Stimulated activated CD4-positive, alpha-beta T cell treated with anti-CD3 and anti-CD28 coated beads, Interleukin-12 subunit alpha, Interleukin-12 subunit beta, amount 100 ng/mL, for 24 hours (primary cell): ENCODE results near the gene MRPL36.
"Not testable (repeated sequence)": the region's sequence is repeated elsewhere in the genome, so short reads cannot be mapped to it uniquely, and the experiment has no call there.

Experiments
- DNase-seq, 2 experiments: peaks; one replicate each; pipeline ENCODE4 v3.0.0-alpha.2; 2020; ENCODE audit warnings: low read depth in 2 of 2

Gene MRPL36

DNA sequence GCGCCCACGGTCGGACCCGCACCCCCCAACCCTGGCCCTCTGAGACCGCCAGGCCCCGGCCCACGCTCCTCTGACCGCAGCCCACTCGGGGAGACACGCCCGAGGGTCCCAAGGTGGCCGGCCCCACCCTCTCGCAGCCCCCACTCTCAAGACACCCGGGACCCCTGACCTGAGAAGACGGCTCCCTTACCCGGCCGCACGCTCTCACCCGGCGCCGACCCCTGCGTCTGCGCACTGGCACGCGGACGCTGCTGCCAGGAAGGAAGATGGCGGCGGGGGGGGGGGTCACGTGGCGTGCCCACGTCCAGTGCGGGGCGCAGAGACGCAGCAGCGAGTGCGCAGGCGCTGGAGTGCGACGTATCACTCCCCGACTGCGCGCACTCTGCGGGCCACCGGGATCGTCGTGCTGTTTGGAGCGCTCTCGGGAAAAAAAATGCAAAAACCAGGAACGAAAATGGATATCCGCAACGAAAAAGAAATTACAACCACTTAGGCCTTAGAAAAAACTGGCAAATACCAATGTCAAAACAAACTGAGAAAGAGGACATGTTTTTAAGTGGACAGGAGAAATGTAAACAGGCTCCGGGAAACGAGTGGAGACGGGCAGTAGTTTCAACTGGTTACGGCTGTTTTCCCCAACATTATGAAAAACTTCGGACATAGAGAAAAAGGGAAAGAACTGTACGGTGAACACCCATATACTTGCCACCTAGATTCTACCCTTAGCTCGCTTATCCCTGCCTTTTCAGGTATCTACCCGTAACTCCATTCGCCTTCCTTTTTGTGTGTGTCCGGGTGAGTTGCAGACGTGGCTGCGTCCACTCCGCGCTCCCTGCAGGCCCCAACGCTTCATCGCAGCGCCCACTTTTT, at the start of gene MRPL36:
TSS of gene MRPL36 (minus strand) at position 236 of the 870 bp plus-strand sequence. CDS start 902 bp downstream, outside the sequence.
- peak; percentile 88 to 90 for DNase-seq

DNA sequence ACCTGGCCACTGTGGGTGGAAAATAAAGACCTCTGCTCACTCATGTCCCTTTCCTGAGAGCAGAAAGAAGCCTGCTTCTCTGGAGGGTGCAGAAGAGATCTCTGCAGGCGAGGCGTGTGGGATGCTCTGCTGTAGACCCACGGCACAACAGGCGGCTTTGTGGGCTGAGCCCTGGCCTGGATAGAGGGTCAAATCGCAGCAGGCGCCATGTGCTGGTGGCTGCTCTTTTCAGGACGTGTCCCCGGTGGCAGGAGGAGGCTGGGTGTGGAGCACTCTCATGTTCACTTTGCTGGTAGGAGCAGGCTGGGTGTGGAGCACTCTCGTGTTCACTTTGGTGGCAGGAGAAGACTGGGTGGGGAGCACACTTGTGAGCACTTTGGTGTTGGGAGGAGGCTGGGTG, 48.0 kb upstream of the MRPL36 start:
- no peak for DNase-seq

DNA sequence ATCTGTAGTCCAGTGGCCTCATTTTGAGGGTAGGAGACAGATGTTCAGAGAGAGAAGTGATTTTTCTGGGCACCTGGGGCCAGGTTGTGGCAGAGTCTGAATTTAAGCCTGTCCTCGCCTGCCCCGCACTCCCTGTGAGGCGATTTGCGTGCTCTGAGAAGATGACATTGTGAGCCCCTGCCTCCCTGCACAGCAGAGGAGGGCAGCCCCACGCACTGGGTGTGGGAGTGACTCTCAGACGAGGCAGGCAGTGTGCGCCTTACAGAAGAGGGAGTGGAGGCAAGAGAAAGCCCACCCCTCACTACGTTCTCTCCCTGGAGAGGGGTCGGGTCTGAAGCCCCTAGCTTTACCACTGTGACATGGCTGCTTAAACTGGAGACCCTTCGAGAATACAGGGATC, 47.4 kb upstream of the MRPL36 start:
- no peak for DNase-seq

DNA sequence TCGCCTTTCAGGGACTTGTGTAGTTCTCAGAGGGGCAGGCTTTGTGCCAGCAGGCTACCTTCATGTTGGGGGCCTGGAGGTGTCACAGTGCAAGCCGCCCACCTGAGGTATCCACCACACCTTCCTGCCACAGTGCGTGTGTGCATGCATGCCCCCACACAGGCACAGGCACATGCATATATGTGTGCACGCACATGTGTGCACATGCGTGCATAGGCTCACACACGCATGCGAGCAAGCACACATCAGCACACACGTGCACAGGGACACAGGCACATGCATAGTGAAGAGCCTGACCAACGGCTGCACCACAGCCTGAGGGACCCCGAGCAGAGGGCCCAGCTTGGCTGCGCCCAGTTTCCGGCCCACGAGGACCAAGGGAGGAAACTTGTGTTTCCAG, 46.9 kb upstream of the MRPL36 start:
- no peak for DNase-seq

DNA sequence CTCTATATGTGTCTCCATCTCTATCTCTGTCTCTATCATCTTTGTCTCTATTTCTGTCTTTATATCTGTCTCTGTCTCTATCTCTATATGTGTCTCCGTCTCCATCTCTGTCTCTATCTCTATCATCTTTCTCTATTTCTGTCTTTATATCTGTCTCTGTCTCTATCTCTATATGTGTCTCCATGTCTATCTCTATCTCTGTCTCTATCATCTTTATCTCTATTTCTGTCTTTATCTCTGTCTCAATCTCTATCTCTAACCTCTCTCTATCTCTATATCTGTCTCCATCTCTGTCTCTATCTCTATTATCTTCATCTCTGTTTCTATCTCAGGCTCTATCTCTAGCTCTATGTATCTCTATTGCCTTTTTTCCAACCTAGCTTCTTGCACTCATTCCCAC, 46.1 kb upstream of the MRPL36 start:
- no peak for DNase-seq

DNA sequence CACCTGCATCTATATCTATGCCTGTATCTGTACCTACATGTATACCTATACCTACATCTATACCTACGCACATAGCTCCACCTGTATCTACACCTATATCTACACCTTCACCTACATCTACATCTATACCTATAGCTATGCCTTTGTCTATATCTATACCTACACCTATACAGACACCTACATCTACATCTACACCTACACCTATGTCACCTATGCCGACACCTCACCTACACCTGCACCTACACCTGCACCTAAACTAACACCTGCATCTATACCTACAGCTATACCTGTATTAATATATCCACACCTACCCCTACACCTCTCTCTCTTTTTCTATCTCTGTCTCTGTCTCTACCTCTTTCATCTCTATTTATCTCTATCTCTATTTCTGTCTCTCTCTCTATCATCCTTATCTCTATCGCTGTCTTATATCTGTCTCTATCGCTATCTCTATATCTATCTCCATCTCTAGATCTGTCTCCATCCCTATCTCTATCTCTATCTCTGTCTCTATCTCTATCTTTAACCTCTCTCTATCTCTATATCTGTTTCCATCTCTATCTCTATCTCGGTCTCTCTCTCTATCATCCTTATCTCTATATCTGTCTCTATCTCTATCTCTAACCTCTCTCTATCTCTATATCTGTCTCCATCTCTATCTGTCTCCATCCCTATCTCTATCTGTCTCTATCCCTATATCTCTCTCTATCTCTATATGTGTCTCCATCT, 45.2 kb upstream of the MRPL36 start:
- DNase-seq: no peak

DNA sequence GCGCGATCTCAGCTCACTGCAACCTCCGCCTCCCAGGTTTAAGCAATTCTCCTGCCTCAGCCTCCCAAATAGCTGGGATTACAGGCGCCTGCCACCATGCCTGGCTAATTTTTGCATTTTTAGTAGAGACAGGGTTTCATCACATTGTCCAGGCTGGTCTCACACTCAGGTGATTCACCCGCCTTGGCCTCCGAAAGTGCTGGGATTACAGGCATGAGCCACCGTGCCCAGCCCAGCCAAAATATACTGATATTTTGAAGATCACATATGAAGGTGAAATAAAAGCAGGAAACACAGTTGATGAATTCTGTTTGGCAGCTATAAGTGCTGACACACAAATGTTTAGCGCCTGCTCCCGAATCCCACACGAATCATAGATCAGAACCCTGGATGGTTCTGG, 44.1 kb upstream of the MRPL36 start:
- DNase-seq: not testable (repeated sequence)

DNA sequence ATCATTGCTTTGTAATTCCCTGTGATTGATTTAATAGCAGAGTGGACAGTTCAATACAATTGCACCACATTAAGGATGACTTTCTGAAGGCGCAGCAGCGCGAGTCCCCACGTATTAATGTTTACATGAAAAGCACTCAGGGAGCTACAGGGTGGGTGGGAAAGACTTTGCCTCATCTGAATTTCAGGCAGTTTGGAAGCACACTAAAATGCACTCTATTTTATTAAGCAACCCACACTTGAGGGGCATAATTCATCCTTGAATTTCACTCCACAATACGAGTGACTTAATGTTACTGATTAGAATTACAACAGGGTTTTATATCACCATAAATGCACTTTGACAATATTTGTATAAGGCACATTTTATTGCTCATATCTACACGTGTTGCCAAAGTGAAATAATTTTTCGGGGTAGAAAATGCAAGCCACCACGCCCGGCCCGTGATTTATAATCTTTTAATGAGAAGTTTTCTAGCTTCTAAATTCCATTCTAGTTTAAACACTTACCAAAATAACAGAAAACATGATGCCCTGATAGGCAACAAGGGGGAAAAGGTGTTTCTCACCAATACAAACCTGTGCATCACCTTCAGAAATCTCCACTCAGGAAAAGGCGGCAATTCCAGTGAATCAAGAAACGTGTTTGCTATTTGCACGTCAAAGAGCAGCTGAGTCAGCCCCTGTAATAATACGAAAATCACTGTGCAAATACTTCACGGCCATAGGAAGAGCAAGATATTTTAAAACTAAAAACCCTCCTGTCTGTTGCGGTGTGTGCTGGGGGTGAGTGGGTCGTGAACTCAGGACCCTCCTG, 42.6 kb upstream of the MRPL36 start:
- no peak for DNase-seq

DNA sequence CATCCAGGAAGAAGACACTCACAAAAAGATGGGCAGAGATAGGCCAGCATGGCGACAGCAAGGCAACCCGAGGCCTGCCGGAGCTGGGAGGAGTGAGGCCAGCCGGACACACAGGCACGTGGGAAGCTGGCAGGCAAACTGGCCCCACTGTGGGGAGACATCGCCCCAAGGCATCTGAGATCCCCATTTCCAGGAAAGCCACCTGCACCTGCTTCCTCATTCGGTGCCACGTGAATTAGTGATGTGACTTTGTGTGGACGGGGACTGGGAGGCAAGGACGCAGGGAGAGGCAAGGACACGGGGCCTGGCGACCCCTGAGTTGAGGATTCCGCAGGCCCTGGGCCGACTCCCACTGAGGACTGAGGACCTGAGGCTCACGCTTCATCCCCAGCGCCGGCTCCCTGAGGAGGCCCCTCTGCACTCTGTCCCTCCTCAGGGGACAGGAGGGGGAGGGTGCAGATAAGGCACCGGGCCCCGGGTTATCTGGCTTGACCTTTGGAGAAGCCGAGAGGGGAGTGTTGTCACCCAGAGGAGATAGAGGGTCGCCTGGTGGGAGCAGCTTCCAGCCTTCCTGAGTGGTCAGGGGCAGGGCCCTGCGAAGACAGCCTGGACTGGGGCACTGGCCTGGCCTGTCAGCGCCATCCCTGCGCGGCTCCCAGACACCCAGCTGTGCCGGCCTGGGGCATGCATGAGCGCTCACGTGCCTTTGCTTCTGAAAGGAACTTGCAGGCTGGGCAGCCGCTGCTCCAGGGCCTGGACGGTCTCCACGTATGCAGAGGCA, 41.3 kb upstream of the MRPL36 start:
- DNase-seq: no peak

DNA sequence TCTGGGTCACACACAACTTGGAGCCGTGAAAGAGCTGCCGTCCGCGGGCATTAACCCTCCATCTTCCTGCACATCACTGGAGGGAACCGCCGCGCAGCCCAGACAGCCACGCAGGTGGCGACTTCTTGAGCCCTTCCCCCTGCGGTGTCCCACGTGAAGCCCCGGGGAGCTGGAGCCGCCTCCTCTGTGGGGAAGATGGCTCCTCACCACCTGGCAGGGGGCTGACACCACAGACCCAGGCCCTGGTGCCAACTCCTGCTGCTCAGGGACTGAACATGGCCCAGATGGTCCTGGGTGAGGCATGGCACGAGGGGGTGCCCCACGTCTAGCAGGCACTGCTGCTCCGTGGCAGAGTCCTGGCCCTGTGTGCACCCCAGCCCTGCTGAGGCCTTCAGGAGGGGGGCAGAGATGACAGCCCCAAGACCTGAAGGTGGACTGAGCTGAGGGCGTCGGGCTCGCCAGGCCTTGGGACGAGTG, 40.5 kb upstream of the MRPL36 start:
- no peak for DNase-seq

DNA sequence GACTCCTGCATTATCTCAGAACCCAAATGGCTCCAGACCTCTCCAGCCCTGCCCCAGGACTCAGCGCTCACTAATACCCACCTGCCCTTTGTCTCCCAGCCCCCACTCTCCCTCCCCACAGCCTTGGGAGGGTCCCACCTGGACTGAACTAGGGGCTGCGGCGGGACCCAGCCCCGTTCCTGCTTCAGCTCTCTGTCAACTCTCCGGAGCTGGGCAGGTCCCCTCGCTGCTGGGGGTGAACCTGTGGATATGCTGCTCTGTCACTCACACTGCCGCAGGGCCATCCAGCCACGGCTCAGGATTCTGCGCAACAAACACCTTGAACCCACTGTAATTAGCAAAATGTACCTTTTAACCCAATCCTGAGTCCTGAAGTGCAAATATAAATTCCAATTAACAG, 38.4 kb upstream of the MRPL36 start:
- DNase-seq: no peak

DNA sequence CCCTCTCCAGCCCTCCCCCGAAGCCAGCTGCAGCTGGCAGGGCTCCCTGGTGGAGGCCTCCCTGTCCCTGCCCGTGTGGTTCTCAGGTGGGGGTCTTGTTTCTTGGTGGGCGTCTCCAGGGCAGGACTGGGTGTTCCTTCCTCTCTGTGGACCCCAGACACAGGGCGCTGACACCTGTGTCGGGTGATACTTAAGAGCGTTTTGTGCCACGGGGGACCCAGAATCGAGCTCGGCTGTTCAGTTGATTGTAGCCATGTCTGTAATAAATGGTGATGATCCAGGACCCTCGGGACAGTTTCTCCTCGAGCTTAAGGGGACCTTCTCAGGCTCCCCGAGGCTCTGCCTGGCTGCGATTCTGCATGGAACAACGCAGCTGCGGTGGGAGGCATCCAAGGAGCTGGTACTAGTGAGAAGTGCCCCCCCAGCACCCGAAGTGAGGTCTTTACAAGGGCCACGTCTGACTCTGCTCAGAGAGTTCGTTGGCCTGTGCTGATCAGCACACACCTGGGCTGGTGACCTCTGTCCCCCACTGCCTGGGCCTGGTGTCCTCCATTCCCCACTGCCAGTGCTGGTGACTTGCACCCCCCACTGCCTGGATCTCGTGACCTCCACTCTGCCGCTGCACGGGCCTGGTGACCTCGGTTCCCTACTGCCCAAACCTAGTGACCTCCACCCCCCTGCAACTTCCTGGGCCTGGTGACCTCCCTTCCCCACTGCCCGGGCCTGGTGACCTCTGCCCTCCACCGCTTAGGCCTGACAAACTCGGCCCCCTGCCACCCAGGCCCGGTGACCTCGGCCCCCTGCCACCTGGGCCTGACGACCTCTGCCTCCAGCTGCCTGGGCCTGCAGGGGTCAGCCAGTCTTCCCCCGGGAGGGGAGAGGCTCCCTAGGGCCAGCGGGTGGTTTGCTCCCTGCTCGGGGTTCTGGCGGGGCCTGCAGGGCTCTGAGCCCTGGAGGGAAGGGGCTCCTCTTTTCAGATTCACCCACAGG, 37.5 kb upstream of the MRPL36 start:
- no peak for DNase-seq

DNA sequence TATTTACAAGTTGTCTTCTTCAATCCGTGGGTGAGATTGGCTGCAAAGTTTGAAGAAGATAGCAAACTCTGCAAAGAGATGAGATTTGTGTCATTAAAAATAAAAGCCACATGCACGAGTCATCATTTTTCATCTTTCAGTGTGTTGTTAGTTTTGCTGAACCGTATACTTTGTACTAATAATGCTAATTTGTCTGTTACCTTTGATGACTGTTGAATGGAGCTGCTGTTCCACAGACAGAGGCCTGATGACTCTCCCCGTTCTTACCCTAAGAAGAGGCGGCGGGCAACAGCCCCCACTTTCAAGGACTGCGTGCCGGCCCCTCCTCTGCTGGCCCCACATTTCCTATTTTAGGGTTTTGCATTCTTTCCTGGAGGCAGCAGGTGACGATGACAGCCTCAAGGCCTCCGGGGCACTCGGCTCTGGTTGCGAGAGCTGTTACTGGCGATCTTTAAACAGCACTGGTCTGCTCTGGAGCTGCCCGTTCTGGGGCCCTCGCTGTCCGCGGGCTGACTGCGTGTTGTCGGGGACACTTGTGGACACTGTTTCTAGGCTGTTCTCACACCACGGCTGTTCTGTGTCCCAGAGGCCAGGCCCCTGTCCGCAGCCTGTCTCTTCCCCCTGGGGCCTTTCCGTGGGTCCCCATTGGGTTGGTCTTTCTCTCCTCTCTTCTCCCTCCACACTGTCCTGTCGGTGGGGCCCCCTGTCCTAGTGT, 36.7 kb upstream of the MRPL36 start:
- no peak for DNase-seq

DNA sequence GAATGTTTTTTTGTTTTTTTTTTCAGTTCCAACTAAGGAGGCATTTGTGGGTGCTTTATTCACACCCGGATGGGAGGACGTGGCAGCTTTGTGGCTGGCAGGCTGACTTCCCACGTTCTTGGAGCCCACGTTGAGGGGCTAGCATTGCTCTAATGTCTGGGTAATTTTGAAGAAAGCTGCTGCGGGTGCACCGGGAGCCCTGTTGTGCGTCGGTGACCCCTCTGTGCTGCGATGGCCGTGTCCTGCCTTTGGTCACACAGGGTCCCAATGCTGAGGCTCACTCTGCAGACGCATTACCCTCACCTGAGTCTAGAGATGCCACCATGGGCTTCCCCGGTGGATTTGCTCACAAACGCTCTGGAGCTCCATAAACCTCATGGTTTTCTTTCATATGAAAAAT, 35.8 kb upstream of the MRPL36 start:
- DNase-seq: no peak

DNA sequence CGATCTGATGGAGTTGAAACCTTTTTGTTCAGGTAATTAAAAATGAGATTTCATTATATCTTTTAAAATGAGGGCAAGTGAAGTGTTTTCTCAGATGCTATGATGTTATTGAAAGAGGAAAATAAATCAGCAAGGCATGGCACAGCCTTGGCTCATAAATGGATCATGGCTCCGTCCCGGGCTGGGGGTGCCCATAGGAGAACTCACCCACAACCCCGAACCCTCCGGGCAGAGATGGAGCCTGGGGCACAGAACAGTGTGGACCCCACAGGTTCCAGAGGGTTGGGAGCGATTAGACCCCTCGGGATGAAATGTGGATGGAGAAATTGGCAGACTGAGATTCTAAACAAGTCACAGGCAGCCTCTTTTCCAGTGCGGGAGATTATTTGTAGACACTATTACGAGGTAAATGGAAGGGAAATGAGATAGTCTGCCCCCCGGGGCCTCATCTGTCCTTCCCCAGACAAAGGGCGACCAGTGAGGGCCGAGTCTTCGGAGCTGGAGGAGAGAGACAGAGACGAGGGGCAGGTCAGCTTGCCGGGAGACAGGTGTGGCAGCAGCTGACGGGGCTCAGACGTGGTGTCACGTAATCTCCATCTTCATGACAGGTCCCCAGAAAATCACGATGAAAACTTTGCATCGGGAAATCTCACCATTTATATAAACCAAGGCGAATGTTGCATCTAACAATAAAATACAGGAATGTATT, 35.2 kb upstream of the MRPL36 start:
- no peak for DNase-seq

DNA sequence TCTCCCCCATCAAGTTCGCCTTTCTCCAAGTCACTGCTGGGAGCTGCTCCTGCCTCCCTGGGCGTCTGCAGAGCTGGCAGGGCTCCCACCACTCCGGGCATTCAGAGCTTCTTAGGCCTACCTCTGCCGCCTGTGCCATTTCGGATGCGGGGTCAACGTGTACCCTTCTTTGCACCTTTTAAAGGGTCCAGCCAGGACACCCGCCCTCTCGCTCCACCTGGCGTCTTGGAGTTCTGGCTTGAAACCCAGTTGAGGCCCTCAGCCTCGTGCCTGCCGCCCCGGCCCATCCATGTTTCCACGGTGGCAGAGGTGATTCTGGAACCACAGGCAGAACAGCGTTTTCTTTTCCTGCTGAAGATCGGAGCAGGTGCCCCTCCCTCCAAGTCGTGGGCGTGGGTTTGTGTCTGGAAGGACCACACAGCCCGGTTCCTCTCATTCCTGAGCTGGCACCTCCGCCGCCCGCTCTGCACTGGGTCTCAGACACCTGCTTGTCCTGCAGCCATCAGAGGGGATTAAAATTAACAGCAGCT, 34.5 kb upstream of the MRPL36 start:
- DNase-seq: no peak

DNA sequence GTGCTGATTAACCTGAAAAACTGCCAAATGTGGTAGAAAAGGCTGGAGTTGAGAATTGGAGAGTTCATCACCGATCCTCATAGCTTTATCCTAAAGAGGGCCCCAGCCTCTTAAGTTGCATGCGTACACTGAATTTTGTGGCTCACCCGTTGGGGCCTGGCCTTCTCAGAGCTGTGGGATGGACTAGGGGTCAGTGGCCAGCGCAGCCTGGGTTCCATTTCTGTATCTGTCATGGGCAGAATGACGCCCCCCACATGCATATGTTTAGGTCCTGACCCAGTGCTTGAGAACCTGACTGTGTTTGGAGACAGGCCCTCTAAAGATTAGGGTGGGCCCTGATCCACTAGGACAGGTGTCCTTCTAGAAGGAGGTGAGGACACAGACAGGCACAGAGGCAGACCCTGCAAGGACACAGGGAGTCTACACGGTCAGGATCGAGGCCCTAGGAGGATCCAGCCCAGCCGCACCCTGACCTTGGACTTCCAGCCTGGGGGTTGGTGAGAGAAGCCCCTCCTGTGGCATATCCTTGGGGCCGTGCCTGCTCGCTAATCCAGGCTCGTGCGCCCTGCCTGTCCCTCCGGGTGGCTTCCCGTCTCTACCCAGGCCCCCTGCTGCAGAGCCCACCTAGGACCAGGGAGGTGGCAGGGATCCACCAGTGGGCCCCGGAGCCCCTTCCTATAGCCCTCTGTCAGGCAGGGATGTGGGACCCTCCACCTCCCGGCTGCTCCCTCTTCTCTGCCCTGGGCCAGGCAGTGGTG, 33.8 kb upstream of the MRPL36 start:
- no peak for DNase-seq
